HuH-7 (cell line): Measurements from ENCODE around the gene PGC.

Source experiments
- DNase-seq: peaks from one replicate; pipeline ENCODE4 v3.0.0; 2011; ENCODE audit warnings: low spot score

The PGC gene

DNA sequence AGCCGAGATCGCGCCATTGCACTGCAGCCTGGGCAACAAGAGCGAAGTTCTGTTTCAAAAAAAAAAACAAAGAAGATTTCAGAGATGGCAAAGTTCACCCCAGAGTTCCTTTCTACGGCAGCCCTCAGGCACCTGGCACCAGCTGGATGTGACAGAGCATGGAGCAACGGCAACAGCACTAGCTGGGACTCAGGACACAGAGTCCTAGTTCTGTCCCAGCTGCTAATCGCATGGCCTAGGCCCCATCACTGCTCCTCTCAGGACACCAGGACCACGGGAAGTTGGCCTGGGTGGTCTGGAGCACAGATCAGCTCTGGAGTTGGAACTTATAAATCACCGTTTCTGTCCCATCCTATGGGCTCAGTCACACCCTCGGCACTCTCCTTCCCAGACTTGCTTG, 1.1 kb downstream of the PGC start:
- DNase-seq = no peak

DNA sequence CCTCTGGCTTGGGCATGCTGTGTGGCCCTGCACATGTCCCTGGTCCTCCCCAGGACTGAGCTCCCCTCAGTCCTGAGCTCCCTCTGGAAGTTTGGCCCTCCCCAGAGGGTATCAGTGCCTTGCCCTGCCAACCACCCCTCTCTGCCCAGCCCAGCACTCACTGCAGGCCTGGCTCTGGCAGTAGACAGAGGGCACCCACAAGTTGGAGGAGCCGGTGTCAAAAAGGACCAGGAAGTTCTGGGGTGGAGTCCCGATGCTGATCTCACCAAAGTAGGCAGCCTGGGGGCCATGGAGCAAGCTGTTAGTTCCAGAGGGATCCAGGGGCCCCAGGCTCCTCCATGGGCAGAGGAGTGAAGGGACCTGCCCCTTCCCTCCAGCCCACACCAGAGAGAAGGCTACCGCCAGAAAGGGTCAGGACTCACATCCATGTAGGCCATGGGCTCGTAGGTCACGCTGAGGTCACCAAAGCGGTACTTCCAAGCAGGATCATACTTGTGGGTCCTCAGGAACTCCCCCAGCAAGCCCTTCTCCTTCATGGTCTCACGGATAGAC, 2.9 kb downstream of the PGC start:
- DNase-seq = no peak

DNA sequence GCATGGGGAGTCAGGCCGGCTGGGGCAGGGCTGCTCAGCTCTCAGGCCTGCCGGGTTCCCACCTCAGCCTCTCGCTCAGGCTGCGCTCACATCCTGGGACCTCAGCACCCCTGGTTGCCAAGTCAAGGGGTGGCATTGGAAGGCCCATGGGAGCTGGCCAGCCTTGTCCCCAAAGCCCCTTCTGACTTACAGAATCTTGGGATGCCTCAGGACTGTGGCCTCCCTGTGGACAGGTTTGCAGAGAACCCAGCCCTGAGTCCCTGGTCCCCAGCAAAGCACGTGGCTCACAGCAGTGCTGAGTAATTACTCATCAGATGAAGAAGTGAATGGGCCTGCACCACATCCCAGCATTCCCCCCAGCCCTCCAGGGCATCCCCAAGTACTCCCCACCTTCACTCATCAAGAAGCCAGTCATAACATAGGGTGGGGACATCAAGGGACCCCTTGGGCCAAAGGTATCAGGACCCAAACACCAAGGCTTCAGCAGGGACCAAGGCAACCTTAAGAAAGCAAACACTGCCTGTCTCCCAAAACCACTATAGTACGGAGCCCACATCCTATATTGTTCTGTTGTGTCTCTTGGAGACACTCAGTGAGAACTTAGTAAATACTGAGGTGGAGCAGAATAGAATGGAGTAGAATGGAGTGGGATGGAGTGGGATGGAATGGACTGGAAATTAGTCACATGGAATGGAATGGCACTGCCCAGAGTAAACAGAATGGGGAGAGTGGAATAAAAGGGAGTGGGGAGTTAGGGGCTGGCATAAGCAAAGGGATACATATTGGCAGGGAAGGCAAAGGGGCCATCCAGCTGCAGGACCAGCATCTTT, 3.6 kb downstream of the PGC start:
- DNase-seq = no peak

DNA sequence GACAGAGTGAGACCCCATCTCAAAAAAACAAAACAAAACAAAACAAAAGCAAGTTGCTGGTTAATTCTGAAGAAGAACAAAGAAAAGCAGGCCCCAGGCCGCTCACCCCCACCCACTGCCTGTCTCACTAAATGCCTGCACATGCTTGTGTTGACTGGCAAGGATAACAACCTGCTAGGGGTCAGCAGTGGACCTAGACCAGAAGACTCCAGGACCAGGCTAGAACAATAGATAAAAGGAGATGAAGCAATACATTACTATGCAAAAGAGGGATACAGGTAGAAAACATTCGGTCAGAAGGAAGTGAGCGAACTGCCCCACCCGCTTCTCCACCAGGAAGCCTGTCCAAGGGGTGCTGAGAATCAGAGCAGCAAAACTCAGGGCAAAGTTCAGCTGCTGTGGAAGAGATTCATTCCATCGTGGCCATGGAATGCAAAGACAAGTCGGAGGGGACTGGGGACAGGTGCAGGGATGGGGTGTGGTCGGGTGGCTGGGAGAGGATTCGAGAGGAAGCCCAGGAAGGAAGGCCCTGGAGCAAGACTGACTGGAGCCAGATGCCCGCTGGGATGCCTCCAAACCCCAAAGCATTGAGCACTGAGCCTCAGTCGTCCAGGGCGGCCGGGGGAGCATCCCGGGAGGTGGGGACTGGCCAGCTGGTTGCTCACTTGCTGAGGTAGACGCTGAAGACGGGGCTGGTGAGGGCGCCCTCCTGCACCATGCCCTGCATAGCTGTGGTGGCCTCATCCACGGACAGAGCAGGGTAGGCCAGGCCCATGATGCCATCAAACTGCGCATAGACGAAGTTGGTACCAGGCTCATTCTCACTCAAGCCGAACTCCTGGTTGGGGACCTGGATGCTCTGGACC, 5.3 kb downstream of the PGC start:
- peak; percentile 34 for DNase-seq

DNA sequence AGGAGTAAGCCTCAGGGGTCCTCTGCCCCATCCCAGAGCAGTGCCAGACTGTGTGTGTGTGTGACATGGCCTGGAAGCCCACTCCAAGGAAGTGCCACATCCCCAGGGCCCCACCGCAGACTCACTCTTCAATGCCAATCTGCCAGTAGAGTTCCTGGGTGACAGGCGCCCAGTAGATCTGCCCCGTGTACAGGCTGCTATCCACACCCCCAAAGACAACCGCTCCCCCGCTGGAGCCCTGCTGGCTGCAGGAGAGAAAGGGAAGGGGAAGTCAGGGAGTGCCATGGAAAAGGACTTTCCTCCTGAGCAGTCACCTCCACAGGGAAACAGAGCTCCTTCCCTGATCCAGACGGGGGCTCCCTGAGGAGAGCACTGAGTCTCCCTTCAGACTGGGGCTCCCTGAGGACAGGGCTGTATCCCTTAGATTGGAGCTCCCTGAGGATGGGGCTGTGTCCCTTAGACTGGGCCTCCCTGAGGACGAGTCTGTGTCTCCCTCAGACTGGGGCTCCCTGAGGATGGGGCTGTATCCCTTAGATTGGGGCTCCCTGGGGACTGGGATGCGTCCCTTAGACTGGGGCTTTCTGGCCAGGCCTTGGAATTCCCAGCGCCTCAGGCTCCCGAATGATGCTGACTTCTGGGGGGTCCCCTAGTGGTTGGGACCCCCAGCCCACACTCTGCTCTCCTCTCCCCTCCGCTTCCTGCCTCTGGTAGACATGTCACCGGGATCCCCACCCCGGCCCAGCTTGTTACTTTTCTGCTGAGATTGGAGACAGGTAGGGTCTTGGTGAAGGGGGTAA, 6.6 kb downstream of the PGC start:
- DNase-seq = no peak

DNA sequence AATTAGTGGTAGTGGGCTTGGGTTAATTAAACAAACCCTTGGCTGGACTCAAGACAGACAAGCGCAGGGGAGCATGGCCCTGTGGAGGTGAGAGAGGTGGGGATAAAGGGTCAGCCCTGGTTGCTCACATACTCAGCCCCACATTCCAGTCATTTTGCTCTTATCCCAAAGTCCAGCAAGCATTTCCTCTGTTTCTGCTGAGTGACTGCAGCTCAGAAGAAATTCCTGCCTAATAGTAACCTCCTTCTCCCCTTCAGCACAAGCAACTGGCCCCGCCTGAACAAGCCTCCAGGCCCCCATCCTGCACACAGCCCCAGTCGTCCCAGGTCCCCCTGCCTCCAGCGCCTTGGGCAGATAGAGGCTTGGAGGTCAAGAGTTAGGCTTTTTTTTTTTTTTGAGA, 8.2 kb downstream of the PGC start:
- no peak for DNase-seq

DNA sequence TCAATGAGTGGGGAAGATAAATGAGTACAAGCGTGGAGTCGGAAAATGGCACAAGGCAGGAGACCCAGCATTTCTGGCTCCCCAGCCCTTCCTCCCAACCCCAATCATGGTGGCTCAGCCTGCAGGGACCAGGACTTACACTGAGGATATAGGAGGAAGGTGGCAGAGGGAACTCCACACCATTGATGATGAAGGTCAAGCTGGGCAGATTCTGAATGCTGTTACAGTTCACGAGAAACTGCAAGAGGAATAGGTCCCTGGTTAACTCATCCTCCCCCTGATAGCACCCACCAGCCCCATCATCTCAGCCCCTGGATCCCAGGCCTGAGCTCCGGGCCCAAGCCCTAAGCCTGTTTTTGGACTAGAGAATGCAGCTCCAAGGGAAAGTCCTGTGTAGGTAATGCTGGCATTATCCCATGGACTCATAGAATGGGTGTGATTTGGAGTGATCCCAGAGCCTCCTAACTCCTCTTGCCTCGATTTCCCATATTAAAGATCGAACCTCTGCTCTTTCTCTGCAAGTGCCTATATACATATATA, 9.5 kb downstream of the PGC start:
- no peak for DNase-seq

DNA sequence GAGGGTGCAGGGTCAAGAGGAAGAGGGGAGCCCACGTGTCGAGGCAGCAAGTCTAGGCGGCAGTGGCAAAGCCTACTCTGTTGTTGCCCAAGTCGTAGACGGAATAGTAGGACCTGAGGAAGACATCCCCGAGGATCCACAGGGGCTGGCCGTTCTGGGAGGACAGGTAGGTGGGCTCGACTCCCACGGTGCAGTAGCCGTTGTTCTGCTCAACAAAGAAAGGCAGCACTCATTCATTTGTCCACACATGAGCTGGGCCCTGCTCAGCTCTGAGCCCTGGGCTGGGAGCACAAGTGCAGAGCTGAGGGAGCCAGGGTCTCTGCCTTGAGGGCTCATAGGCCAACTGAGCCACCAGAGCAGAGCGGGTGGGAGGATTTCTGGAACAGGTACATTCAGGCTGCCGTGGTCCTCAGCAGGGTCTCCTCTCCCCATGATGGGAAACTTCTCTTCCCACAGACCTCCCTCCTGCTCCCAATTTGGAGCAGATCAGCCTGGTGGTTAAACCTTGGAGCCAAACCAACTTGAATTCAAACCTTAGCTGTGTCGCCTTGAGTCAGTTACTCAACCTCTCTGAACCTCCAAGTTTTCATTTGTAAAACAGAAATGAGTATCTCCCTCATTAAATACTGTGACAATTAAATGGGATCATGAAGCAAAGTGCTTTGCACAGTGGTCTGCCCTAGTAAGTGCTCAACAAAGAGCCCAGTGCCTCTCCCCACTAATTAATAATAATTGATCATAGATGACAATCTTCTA, 10.2 kb downstream of the PGC start:
- DNase-seq = no peak

DNA sequence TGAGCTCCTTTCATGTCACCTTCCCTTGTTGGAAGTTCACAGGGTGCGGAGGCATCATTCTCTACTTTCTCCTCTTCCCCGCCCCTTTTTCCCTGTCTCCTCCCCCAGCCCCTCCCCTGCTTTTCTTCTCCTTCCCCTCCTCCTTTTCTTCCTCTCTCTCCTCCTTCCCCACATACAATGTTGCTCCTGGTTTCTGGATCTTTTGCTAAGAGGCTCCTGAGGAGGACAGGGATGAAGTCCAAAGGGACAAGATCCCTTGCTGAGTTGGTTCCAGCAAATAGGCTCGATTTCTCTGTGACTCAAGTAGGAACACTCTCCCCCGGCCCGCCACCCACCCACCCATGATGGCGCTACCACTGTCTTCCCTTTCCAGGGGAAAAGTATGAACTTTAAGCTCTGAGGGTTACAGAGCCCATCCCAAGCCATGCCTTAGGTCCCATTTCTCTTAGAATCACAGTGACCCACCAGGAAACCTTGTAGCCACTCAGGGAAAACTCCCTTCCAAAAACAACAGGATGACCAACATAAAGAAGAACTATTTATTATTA, 10.9 kb downstream of the PGC start:
- no peak for DNase-seq

DNA sequence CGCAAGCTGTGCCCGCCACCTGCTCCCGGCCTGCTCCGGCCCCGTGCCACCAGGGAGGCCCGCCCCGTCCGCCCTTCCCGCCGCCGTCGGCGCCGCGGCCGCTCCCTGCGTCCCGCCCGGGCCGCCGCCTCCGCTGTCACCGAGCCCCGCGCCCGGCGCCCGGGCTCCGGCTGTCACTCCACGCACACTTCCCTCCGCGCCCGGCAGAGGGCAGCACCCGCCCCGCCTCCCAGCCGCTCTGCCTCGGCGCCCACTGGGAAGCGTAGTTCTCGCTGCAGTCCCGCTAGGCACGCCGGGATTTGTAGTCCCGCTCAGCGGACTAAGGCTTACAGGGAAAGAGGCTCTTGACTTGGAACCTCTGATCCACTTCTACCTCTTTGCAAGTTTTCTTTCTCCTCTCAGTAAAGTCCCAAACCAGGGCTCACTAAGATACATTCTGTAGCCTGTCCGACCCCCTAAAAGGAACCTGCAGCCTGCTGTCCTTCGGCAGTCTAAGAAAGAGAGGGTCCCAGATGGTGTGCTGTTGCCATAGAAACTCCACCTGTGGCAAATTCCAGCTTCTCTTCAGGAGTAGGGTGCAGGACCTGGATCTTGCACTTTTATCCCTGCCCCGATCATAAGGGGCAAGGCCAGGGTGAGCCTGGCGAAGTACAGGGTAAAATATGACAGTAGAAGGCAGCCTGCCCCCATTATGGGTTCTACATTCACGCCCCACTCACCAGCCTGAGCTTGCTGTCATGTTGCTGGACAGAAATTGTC, 11.6 kb downstream of the PGC start, which contains the start of gene TFEB:
Gene TFEB, minus strand, starts transcription at position 182 of the 759 bp plus-strand sequence. CDS start 44,395 bp downstream, outside the sequence.
- peak; percentile 81 for DNase-seq

DNA sequence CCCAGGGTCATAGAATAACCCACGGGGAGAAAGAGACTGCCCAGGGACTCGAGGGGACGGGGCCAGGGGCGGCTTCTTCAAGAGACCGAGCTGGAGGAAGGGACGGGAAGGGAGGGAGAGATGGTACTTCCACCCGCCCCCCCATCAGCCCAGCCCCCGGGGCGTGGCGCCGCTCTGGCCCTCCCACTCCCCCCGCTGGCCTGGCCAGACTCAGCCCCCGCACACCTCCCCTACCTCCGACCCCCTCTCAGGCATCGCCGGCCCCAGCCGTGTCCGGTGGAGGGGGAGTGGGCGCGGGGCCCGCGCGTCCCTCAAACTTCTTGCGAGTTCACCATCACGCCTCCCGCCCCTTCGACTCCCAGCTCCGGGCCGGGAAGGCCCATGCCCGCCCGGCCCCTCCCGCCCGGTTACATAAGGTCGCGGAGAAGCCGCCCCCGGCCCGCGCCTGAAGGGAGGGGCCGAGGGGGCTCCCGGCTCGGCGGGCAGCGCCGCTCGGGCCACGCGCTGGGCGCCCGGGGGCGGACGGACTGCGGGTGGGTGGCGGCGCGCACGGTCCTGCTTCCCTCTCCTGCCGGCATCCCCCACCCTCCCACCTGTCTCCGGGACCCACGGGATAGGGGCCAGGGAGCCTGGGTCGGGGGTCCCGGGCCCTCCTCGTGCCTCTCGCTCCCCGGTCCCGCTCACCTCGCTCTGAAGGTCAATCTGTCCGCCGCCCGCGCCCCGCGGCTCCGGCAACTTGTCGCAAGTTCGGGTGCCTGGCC, 12.4 kb downstream of the PGC start:
- peak; percentile 78 for DNase-seq

DNA sequence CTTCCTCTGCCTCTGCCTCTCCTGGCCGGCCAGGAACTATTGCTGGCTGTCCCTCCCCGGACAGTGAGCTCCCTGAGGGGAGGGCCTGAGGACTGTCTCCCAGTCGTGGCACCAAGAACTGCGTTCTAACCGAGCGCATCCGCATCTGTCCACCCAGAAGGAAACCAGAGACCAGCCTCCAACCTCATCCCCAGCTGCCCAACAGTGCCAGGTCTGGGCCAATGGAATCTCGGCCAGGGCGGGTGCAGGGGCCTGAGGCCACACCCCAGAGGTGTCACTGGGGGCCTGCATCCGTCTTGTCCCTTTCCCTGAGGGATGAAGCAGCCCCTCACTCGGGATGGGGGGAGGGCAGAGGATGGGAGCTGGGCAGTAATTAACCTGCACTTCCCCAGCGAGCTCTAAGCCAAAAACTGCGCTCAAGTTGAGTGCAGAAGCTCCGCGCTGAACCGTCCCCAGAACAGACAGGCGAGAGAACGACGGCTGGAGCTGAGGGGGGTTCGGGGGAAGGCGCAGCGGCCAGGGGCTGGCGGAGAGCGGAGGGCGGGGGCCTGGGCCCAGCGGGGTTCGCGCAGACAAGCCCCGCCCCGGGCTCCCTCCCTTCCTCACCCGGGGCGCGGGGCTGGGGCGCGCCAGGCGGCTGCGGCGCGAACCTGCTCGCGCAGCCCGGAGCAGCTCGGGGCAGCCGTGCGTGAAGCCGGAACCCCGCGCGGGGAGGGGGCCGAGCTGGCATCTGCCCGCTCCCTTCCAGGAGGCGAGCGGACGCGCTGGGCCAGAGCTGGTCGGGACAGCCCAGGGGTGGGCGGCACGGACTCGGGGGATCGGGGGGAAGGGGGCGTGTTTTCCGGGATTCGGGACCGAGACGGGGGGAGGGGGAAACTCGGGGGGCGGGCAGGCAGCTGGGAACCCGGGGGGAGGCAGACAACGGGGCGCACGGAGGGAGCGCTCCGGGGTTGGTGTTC, 13.2 kb downstream of the PGC start:
- DNase-seq = peak; percentile 66

DNA sequence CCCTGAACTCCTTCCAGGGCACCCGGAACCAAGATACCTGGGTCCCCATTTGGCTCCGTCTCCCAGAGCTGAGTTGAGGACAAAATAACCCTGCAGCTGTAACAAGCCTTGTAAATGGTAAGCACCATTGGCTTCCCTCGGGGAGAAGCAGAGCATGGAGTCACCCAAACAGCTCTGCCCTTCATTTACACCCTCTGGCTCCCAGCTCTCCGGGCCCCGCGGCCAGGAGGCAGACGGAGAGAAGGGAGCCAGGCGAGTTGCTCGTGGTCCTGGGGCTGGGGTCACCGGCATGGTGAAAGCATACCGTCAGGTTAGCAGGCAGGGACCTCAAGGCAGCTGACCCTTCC, 13.9 kb downstream of the PGC start:
- DNase-seq = no peak

DNA sequence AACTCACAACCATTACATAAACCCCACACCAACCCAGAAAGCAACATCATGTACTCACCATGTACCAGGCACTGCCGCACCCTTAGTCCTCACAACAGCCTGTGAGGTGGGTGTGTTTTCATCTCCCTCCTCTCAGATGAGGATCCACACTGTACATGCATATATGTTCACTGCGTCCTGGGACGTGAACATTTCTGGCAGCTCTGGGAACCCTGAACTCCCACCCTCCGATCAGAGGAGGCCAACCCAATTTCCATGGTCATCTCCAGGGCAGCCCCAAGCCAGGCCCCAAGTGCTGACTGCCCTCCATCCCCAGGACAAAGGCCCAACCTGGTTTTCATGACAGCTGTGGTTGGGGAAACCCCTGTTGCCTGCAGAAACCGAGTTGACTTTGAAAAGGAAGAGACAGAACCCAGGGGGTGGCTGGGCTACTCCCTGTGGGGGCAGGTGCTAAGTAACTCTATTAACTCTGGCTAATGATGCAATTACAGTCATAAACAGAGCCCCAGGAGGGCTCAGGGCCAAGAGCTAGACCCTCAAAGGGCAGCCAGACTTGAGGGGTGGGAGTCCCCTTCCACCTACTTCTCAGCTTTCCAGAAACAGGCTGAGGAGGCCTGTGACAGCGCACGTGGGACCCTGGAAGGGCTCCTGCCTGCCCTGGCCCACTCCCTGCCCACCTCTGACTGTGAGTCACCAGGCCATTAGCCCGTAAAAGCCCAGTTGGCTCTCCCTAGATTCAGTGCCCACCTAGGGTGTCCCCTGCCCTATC, 14.4 kb downstream of the PGC start:
- no peak for DNase-seq

DNA sequence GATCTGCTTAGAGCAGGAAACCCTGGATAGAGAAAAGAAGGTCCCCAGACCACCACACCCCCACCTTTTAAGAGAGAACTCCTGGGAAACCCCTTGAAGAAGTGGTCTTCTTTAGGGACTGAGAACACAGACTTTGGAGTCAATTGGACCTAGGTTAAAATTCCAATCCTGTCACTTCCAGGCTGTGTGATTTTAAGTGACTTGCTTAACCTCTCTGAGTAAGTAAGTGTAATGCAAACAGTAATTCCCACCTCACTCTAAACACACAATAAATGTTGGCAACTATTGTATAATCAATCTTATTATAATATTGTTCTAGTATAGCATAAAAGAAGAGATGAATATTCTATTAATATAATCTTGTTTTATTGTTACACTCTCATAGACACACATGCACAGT, 15.0 kb downstream of the PGC start:
- DNase-seq = no peak

DNA sequence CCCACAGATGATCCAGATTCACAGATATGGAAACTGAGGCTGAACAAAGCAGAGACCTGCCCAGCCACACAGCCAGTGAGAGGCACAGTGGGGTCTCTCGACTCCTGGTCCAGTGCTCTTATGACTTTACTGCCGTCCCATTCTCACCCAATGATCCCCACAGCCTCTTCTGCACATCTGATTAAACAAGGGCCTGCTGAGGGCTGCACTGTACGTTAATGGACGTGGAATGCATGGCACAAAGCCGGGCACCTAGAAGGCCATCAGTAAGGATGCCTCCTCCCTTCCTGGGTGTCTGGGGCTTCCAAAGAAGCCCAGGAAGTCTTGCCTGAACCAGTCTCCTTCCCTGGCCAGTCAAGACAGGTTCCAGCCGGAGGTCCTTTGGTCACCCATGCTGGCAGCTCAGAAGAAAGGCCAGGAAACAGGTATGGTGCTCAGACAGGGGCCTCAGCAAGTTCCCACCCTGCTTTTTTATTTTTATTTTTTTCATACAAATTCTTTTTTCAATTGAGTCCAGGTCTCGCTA, 15.6 kb downstream of the PGC start:
- no peak for DNase-seq
